ENCODE results near the gene LCMT1. TPM values are rescaled to one million over a fixed set of nuclear protein-coding genes. Genes with fewer than 3 reads are reported as not detected.

The LCMT1 gene
- total and polyA plus RNA-seq, 2 of the 13 experiments (the other 11 are each of a cell fraction or from before 2014, with no cell fraction given) = 41.2 to 48.7 TPM

- TF ChIP-seq FOXP4 (CRISPR knock-in tag; IDR thresholded peaks at IDR 0.05) (peak; percentile 97), ZNF460 (CRISPR knock-in tag; IDR thresholded peaks at IDR 0.05; ENCODE audit: borderline replicate concordance) (peak; percentile 17; the same call in 1 of the 2 replicates), ELF4 (CRISPR knock-in tag; IDR thresholded peaks at IDR 0.05; ENCODE audit: borderline replicate concordance) (peak; percentile 89), ZNF512 (CRISPR knock-in tag; IDR thresholded peaks at IDR 0.05) (no peak; the same call in 1 of the 2 replicates), ZNF781 (CRISPR knock-in tag; IDR thresholded peaks at IDR 0.05; ENCODE audit: borderline replicate concordance, not compliant biosample characterization) (peak; percentile 94), STAT6 (CRISPR knock-in tag; IDR thresholded peaks at IDR 0.05; ENCODE audit: borderline replicate concordance) (peak; percentile 95; the same call in 1 of the 2 replicates), ZNF326 (CRISPR knock-in tag; IDR thresholded peaks at IDR 0.05; ENCODE audit: borderline replicate concordance) (no peak), HNRNPLL (IDR thresholded peaks at IDR 0.05; ENCODE audit: low read depth, low read length, poor library complexity, severe bottlenecking) (no peak), ZNF329 (CRISPR knock-in tag; IDR thresholded peaks at IDR 0.05; ENCODE audit: low read depth) (peak; percentile 59; the same call in 1 of the 2 replicates), EZH2 (conservative IDR thresholded peaks at IDR 0.05; ENCODE audit: low read depth, low read length) (no peak), GLI4 (CRISPR knock-in tag; IDR thresholded peaks at IDR 0.05; ENCODE audit: borderline replicate concordance) (no peak; the same call in 1 of the 2 replicates), ZNF543 (CRISPR knock-in tag; IDR thresholded peaks at IDR 0.05) (0 out of 2 replicates have a peak, but pooled peaks have one; percentile 45), ZNF441 (CRISPR knock-in tag; IDR thresholded peaks at IDR 0.05; ENCODE audit: borderline replicate concordance) (peak; percentile 80; the same call in 1 of the 2 replicates), TERF1 (CRISPR knock-in tag; IDR thresholded peaks at IDR 0.05) (no peak), HINFP (CRISPR knock-in tag; IDR thresholded peaks at IDR 0.05; ENCODE audit: low read depth) (peak; percentile 93), IRF1 (CRISPR knock-in tag; IDR thresholded peaks at IDR 0.05; ENCODE audit: low read depth) (no peak; the same call in 1 of the 2 replicates)
Observed at GRCh38 chr16:25177831-25178688, 66.5 kb downstream of the LCMT1 start (continued).
